ENCODE results near the gene LYZL2. TPM values are rescaled to one million over a fixed set of nuclear protein-coding genes. Genes with fewer than 3 reads are reported as not detected.
"Not testable (repeated sequence)": the region's sequence is repeated elsewhere in the genome, so short reads cannot be mapped to it uniquely, and the experiment has no call there.

The LYZL2 gene
- polyA plus RNA-seq, 10 donors, result not detected

DNA sequence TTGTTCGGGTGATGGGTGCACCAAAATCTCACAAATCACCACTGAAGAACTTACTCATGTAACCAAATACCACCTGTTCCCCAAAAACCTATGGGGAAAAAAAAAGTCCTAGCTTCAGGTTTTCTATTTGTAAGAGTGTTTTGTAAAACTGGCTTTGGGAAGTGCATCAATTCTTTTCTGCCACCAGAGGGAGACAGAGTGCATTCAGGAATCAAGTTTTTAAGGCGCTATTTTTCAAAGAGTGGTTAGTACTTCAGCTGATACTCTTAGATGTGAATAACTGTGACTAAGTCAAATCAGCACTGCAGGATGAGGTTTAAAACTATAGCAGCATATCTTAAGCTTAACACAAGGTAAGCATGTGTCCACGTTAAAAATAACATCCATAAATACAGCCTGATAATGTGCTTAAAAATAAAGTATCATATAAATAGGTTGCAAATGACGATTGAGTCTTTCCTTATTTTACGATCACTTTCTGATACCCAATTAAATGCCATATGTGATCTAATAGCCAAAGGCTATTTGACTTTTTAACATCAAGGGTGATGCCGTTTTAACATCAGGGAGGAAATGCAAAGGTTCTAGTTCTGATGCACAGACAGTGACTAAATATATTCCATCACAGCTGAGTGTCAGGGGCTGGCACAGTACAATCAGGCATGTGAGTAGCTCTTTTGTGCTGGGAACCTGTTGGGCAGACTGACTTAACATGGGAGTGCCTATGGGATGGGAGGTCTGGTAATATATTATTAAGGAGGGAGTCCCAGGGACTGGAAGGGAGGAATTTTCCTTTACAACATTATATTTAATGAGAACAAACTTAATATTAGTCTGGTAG lies 10.6 kb upstream of the LYZL2 start:
- DNase-seq, result peak; percentile 62 to 82 (median 80)

DNA sequence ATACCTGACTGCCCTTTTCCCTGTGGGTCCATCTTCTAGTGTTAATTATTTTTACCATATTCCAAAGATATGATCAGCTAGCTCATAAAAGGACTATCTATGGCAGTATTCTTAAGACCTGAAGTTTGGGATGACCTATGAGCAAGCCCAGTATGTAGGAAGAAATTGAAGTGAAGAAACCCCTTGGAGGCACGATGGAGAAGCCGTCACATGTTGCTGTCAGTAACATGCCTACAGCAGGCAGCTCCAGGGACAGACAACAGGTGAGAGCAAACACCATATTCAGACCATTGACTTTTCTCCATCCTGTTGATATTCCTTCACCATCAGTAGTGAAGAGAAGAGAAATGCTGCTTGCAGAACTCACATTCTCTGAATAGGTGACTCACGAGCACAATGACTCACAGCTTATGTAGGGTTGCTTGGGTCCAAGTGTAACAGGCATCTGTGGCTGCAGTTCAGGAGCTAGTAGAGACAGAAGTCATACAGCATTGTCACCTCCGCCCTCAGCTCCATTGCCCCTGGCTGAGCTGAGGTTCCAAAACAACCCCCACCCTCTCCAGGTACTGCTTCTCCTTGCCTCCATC lies 8.4 kb upstream of the LYZL2 start:
- DNase-seq, result peak in 1 of 3 donors; percentile 71

DNA sequence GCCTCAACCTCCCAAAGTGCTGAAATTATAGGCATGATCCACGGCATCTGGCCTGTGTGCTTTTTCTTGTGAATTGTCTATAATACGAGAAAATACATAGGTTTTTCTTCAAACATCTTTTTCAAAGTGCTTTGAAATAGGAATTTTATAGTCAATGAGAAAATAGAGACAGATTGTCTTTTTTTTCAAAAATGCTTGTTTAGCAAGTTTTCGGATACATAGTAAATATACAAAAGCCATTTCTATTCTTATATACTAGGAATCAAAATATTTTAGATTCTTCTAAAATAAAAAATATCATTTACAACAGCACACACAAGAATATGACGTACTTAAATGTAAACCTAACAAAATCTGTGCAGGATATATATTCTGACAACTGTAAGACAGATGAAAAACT lies 1.6 kb upstream of the LYZL2 start:
- no peak for DNase-seq

DNA sequence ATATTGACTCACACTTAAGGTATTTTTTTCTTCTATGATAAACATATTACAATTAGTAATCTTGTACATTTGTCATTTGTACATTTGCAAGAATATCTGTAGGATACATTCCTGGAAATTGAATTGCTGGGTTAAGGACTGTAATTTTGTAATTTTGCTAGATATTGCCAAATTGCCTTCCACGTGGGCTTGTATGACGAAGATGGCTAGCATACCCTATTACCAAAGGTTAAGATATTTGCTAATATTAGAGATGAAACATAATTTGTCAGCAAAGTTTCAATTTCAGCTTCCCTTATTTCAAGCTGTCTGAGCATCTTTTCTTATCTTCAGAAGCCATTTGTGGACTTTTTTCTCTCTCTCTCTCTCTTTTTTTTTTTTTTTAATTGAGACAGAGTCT lies 1.0 kb upstream of the LYZL2 start:
- no peak for DNase-seq

DNA sequence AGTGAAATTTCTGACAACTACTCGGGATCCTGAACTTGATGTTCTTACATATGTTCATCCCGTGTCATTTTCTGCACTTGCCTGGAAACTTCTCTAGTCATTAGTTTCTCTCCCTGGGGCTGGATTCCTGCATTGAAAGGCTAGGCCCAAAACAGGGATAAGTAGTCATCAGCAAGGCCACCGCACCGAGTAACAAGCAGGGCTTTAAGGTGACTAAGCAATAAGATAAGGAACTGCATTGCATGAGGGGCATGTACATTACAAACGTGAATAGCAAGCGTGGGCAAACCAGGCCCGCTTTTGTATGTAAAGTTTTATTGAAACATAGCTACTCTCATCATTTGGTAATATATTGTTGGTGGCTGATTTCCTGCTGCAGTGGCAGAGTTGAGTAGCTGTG lies 977 bp downstream of the LYZL2 start:
- not testable (repeated sequence) for DNase-seq

DNA sequence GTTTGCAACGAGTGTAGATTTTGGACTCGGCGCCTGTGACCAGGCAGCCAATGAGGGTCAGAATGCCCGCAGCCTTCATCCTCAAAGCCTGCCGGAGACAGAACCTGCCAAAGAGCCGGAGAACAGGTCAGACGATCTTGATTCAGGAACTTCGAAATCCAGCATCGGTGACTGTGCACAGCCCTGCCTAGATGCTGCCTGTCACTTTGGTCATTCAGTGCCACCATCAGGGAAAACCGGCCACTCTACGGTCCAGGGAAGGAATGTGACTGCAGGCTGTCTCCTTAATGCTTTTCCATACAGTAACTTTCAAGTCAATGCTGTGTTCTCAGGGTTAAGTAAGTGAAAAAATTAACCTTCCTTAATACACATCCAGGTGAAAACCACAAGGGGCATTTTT lies 2.7 kb downstream of the LYZL2 start:
- not testable (repeated sequence) for DNase-seq

DNA sequence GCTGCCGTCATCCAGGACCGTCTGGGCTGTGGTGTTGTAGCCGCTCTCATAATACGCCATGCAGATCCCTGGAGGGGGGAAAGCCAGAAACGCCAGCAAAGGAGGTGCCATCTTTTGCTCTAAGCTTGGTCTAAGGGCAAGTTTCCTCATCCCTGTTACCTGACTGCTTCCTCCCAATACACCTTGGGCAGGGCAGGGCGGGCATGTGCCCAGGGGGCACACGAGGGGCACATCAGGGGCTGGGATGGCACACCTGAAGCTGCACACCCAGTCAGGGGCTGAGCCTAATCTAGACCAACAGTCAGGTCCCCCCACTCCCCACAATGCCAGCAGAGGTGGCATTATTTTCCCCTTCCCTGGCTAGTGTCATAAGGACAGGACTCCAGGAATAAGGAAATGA lies 3.4 kb downstream of the LYZL2 start:
- DNase-seq, result not testable (repeated sequence)

DNA sequence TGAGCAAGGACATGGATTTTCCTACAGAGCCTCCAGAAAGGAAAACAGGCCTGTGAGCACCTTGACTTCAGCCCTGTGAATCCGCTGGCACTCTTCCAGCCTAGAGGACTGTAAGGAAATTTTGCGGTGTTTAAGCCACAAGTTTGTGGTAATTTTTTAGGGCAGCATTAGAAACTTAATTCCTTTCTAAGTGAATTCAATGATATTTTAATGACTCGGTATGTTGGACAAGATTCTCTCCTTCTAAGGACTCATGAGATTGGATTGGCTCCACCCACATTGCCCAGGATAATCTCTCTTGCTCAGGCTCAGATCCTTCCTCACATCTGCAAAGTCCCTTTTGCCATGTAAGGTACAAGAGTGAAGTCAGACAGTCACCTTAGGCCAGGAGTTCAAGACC lies 4.5 kb downstream of the LYZL2 start:
- peak in 1 of 3 donors; percentile 36 for DNase-seq

DNA sequence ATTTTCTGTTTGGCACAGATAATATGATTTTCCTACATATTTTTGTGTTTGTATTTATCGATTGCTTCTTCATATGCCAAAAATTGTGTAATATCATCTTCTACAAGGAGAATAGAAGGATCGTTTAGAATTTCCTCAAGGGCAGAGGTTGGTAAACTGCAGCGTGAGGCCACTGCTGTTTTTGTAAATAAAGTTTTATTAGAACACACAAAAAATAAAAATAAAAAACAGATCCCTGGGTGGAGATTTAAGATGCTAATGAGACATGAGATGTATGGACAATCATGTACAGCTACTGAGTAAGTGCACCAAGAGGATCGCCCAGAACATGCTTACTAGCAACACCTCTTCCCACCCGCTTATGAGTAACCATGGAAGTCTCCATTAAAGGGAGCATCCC lies 9.6 kb downstream of the LYZL2 start:
- DNase-seq, result no peak

DNA sequence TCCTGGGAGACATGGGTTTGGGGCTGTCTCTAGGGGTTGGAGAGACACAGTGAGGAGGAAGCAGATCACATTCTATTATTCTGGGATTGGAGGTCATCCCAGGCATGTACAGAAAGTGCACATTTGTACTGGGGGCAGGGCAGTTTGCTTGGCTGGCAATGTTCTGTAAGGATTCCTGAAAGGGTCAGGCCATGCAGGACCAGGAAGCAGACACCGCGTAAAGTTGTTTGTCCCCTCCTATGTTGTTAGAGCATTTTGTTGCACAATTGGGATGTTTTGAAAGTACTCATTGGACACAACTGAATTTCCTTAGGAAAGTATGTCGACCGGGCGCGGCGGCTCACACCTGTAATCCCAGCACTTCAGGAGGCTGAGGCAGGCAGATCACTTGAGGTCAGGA lies 12.5 kb downstream of the LYZL2 start:
- DNase-seq, result no peak

DNA sequence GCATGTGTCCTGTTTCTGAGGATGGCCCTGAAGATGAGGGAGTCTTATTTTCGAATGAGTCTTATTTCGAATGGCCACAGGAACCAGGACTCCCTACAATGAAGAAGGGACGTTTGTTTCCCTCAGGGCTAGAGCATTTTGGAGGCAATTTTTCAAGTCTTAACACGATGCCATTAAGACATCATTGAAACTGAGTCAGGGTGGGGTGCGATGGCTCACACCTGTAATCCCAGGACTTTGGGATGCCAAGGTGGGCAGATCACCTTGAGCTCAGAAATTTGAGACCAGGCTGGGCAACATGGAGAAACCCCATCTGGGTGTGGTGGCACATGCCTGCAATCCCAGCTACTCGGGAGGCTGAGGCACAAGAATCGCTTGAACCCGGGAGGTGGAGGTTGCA lies 18.5 kb downstream of the LYZL2 start:
- not testable (repeated sequence) for DNase-seq

DNA sequence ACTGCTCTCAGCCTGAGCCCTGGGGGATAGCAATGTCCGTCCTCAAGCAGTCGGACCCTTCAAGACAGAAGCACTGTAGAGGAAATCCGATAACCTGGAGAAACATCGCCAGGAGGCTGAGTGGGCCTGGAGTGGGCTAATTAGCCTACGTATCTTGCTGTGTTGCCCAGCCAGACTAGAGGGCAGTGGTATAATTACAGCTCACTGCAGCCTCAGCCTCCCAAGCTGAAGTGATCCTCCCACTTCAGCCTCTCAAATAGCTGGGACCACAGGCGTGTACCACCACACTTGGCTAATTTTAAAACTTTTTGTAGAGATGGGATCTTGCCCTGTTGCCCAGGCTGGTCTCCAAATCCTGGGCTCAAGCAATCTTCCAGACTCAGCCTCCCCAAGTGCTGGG lies 21.7 kb downstream of the LYZL2 start:
- DNase-seq, result no peak

DNA sequence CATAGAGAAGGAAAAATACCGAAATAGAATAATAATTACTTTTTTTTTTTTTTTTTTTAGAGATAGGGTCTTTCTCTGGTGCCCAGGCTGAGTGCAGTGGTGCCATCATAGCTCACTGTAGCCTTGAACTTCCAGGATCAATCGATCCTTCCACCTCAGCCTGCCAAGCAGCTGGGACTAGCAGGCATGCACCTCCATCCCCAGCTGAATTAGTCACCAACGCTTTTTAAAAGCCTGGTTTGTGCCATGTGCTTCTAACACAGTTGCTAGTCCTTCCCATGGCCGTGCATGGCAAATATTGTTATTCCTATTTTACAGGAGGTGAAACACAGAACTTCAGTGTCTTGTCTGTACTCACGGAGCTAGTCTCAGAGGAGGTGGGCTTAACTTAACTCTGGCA lies 23.2 kb downstream of the LYZL2 start:
- no peak for DNase-seq

DNA sequence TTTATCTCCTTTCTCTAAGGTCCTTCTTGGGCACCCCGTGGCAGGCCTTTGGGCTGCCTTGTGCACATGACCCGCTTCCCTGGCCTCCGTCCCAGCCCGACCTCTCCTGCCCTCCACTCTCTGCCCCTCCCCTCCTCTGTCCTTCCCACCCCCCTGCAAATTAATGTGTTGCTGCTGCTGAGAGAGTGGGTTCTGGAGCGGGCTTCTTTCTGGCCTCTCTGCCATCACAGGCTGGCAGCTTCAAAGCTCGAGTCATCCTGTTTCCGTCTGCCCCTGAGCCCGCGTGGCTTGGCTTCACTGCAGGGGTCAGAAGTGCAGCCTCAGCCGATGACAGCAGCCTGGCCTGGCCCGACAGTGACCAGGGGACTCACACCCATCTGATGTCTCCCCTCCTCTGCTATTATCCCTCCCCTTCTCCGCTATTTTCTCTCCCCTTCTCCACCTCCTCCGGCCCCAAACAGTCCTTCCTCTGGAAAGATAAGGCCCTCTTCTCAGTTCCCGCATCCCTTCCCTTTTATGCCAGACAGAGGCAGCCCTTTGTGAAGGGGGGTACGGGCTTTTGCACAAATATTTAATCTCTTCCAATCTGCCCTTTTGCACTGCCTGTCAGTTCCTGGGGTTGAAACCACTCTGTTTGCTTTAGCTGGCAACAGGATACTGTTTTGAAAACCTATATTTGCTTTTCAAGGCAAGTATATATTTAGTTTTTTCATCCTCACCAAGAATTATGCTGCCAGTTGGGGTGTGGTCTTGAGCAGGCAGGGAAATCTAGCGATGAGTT lies 24.0 kb downstream of the LYZL2 start:
- DNase-seq, result not testable (repeated sequence)

DNA sequence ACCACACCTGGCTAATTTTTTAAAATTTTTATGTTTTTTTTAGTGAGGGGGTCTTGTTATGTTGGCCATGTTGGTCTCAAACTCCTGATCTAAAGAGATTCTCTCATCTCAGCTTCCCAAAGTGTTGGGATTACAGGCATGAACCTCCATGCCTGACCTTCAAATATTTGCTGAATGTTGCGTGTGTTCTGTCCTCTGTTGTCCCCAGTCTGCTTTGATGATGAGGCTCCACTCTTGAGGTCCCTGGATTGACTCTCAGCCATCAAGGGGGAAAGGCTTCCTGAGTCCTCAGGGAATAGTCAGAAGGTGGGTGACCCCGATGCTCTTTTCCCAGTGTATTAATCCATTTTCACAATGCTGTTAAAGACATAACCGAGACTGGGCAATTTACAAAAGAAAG lies 26.0 kb downstream of the LYZL2 start:
- DNase-seq, result no peak

DNA sequence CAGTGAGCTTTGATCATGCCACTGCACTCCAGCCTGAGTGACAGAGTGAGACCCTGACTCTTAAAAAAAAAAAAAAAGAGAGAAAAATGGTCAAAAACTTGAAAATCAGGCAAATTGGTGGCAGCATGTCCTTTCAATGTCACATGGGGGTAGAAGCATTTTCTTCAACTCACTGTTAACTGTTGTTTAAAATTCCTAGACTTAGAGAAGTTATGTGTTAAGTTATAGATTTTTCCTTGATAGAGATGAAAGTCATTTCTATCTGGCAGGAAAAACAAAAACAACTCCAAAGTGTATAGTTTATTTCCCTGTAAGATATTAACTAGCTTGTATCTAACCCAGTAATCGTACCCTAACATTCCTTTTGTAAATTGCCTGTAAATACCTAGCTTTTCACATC lies 26.8 kb downstream of the LYZL2 start:
- no peak for DNase-seq

DNA sequence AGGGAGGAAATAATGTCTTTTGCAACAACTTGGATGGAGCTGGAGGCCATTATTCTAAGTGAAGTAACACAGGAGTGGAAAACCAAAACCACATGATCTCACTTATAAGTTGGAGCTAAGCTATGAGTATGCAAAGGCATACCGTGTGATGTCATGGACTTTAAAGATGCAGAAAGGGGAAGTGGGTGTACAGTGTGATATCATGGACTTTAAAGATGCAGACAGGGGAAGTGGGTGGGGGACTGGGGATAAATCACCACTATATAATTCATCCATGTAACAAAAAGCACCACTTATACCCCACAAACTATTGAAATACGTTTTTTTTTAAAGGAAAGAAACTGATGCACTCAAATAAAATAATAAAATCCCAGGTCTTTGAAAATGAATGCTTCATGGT lies 29.5 kb downstream of the LYZL2 start:
- DNase-seq, result no peak

DNA sequence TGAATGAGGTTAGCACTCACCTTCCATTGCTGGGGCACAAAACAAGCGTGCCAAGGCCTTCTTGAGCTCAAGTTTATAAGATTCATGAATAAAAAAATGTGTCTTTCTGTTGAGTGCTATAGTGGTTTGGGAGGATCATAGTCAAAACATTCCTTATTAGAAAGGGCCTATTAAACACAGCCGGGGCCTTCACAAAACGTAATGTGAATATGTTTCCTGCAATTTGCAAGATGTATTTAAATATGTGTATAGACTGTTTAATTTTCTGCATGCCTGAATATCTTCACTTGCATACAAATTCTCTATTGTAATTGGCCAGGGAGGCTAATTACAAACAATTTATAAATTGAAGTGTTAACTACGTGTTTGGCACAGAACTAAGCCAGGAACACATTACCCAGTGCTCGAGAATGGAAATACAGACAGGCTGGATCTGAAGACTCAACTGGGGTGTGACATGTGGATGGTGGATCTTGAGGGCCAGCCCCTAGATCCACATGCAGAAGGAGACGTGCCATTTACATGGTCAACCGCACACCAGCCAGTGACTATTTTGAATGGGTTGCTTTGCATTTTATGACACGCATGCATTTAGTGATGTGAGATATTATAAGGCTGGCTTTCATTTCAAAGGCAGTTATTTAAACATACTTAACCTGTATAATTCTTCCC lies 31.3 kb downstream of the LYZL2 start:
- no peak for DNase-seq

DNA sequence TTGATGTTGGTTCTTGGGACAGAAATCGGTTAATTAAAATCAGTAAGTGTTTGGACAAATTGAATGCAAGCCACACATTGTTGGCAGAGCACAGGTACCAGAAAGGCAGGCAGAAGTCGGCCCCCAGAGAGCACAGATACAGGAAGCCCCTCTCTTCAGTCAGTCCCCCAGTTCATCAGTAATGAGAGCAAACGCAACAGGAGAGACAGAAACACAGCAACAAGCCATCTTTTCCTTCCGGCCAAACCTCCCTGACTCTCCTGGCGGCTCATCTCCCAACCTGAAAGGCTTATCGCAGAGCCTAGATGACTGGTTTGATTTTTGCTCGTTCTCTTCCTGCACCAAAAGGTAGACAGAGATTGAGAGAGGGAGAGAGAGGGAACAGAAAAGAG lies 32.1 kb downstream of the LYZL2 start:
- DNase-seq, result not testable (repeated sequence)

DNA sequence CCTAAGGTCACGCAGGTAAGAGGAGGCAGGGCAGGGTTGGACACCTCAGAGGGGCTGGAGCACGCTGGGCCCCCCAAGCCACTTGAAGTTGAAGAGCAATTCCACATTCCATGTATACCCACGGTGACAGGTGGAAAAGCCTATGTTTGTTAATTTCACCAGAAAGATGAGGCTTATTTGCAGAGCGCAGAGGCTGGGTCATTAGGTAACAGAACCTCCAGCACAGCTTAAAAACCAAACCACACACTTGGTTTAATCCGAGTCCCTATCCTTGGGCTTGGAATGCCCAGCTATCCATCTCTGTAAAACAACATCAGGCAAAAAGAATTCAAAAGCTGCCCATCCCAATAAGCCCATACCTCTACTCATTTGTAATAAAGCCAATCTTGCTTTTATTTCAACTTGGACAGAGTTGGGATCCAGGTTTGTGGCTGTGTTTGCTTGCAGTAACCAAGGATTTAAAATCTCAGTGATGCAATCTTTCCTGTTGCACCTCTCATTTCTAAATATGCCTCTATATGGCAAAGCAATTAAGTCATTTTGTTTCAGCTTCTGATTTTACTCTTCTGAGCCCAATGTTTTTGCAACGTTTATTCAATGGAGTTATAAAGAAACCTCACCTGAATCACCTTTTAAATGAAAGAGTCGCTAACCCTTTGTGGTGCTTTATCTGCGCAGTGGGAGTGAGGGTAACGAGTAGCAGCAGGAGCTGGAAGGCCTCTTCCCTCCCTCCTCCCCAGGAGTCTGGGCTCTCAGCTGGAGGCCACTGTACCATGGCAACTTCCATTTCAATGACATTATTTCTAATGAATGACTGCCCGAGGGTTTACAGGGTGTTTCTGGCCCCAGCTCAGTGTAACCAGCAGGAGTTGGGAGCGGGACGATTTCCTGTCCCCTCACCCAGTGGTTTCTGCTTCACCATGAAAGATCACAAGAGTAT lies 32.8 kb downstream of the LYZL2 start:
- not testable (repeated sequence) for DNase-seq

DNA sequence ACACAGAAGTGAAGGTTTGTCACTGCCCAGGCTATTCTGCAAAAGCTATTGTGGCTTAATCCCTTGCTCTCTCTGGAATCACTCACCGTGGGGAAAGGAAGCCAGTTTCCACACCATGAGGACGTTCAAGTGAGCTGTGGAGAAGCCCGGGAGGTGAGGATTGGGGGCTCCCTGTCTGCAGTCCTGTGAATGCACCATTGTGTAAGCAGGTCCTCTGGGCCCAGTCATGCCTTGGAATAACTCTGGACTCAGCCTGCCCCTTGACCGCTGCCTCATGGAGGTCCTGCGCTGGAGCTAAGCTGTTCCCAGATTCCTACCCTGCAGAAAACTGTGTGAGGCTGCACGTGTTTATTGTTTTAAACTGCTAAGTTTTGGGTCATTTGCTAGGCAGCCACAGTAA lies 33.5 kb downstream of the LYZL2 start:
- DNase-seq, result peak in 1 of 3 donors; percentile 19

Measured in muscle of back (tissue), 11 donors.